GM21390 (cell line): Measurements from ENCODE around the gene FAH.

Source experiments
- ATAC-seq: cut with Tn5 transposase; IDR thresholded peaks from one replicate; pipeline ENCODE4 v1.9.1; 2021; ENCODE audit not compliant: unreplicated experiment

Gene FAH

DNA sequence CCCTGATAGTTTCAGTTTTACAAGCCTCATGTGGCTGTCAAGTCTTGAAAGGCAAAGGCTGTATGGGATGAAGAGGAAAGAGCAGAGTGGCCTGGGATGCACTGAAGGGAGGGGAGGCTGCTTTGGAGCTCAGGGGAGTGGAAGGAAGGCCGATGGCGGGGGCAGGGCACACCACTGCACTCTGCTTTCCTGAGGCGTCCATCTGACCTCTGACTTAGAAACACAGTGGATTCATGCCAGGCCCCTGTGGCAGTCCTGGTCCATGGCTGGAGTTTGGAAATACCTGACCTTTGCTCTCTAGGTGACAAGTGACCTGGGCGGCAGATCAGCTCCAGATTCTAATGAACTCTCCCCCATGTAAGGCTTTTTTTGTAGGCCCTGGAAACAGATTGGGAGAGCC lies 19.0 kb downstream of the FAH start:
- no peak for ATAC-seq

DNA sequence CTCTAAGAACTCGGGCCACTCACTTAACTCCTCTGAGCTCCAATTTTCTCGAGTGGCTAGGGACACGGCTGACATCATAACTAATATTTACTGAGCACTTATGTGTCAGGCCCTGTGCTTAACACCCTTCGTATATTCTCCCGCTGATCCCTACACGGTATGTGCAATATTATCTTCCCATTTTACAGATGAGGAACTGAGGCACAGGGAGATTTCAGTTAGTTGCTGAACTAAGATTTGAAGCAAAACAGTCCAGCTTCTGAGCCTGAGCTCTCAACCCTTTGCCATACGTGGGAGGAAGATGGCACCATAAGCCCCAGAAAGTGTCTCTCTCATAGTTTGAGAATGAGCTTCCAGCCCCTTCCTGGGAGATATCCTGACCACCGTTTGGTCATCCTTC lies 19.6 kb downstream of the FAH start:
- no peak for ATAC-seq

GRCh38 chr15:80173022-80173759 lies 20.4 kb downstream of the FAH start:
- ATAC-seq = peak; percentile 90

DNA sequence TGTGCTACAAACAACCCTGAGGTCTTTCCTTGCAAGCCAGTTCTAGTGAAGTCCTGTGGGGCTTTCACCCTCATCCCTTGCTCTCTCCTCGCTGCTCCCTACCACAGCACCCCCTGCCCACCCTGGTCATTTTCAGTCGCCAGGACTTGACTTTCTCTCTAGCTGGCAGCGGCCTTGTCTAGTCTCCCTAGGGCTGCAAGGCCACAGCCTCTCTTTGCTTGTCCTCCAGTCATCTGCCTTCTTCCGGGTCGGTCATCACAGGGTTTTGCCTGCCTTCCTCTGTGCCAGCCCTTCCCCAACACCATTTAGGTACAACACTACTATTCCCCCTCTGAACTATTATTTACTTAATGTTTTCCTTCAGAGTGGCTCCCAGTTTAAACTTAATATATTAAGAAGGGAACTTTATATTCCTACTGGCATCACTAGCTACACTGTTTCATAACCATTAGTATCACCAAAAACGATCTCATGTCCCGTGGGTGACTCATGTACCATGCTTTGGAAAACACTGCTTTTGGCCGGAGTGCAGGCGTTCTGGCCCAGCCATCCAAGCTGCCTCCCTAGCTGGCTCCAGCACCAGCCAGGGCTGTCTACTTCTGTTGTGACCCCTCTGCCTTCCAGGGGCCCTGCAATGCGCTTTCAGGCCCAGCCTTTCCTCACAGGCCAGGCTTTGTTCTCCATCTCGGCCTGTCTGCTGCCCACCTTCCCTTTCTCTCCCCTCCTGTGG lies 21.4 kb downstream of the FAH start:
- no peak for ATAC-seq

DNA sequence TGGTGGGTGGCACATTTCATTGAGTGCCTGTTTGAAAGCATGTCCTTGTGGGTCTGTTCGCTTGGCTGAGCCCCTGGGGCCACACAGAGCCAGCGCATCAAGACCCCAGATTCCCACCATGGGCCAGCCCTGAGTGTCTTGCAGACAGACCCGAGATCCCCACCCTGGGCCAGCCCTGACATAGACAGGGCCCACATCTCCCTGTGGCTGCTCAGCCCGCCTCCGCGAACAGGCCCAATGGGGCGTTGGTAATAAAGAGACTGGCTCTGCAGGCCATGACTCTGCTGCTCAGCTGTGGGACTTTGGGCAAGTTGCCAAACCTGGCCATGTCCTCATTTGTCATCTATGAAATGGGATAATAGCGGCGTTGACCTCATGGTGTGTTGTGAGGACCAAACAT lies 22.6 kb downstream of the FAH start:
- no peak for ATAC-seq

- ATAC-seq = no peak
Observed at GRCh38 chr15:80176443-80176842, 23.6 kb downstream of the FAH start.

DNA sequence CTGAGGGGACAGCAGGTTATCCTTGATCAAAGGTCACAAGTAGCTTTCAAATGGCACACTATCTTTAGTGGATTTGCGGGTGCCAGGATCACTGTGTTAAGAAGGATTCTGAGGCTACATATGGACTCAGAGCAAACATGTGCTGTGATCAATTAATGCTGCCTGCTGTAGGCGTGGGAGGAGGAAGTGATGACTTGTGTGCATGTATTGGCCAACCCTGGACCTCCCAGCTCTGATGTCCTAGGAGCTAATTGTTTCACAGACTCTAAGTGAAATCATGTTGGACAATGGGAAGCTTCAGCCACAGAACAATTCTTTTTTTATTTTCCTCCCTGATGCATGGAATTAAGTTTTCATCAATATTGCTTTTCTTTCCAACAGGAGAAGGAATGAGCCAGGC lies 24.4 kb downstream of the FAH start:
- no peak for ATAC-seq

- ATAC-seq = no peak
Observed at GRCh38 chr15:80179025-80179759, 26.4 kb downstream of the FAH start.

DNA sequence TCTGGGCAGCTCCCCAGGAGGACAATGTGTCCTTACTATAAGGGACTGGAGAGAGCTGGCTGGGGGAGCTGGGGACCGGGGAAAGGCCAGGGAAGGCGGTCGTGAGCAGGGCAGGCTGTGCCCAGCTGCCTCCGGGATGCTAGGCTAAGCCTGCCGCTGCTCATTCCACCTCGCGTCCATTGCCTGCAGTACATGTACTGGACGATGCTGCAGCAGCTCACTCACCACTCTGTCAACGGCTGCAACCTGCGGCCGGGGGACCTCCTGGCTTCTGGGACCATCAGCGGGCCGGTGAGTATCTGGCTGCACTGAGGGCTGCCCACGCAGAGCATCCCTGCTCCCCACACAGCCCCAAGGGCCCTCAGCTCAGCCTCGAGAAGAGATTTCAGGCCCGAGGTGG lies 27.1 kb downstream of the FAH start:
- ATAC-seq = no peak

GRCh38 chr15:80180468-80180867 lies 27.7 kb downstream of the FAH start:
- no peak for ATAC-seq

GRCh38 chr15:80180986-80181385 lies 28.2 kb downstream of the FAH start:
- no peak for ATAC-seq

DNA sequence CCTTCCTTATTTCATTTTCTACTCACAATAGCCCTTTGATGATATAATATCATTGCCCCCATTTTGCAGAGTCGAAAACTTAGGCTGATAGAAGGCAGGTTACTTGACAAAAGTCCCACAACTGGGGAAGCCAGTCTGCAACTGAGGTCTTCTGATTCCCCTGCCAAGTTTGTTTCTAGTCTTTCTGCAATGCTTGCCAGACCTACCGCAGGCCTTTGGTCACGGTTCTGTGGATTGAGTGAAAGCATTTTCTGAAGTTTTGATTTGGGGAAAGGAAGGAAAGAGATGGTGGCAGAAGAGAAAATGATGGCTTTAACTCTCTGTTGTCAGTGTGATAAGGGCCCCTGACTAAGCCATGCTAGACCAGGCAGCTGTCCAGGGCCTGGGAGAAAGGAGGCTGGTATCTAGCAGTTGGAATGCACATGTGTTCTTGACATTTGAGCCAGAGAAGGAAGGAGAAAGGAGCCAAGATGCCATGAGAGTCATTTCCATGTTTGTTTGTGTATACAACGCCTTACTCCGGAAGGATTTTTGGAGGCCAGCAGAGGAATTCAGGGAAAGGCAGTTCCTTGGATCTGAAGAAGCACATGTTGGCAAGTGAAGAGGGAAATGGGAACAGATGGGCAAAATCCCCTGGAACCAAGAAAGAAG lies 29.9 kb downstream of the FAH start:
- no peak for ATAC-seq

- ATAC-seq = no peak
Observed at GRCh38 chr15:80183306-80183705, 30.5 kb downstream of the FAH start.

DNA sequence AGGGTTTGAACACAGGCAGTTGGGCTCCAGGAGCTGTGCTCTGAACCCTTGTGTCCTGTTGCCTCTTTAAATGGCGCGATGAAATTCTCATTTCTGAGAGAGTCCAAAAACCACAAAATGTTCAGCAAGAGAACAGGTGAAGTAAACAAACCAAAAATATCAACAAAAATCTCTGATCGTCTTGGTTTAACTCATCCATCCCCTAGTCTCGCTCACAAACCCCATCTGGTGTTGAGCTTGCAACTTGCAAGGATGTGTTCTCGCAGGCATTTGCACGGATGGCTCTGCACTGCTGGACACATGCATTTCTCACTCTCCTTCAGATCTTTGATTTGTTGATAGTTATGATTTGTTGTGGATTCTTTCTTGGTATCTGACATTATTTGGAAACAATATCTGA lies 31.1 kb downstream of the FAH start:
- ATAC-seq = no peak

- no peak for ATAC-seq
Observed at GRCh38 chr15:80184554-80184953, 31.8 kb downstream of the FAH start.

DNA sequence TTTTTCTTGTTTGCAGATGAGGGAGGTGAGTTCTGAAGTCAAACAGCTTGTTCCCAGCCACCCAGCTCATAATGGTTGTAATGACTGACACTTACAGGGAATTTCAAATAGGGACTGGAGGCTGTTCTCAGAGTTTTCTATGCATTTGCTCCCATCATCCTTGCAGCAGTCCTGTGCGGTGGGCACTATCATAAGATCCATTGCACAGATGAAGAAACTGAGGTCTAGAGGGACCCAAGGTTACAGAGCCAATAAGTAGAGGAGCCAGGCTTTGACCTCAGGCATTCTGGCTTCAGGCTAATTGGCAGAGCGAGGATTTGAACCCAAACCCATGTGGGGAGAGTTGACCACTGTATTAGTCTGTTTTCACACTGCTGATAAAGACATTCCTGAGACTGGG lies 32.4 kb downstream of the FAH start:
- no peak for ATAC-seq

GRCh38 chr15:80186066-80186465 lies 33.3 kb downstream of the FAH start:
- ATAC-seq = no peak

- ATAC-seq = no peak
Observed at GRCh38 chr15:80186597-80186996, 33.8 kb downstream of the FAH start.

- ATAC-seq = no peak
Observed at GRCh38 chr15:80188251-80188650, 35.5 kb downstream of the FAH start.

DNA sequence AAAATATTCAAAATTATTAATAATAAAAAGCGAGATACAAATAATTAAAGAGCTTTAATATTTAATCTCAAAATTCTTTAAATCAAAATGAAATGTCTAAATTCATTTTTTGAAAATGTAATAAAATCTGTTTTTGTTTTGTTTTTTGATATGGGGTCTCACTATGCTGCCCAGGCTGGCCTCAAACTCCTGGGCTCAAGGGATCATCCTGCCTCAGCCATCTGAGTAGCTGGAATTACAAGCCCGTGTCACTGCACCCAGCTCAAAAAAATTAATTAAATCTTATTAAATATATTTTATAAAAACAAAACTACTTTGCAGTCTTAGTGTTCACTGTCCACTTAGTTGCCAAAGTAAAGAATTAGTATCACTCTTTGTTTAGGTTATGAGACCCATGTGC lies 38.4 kb downstream of the FAH start:
- ATAC-seq = no peak

DNA sequence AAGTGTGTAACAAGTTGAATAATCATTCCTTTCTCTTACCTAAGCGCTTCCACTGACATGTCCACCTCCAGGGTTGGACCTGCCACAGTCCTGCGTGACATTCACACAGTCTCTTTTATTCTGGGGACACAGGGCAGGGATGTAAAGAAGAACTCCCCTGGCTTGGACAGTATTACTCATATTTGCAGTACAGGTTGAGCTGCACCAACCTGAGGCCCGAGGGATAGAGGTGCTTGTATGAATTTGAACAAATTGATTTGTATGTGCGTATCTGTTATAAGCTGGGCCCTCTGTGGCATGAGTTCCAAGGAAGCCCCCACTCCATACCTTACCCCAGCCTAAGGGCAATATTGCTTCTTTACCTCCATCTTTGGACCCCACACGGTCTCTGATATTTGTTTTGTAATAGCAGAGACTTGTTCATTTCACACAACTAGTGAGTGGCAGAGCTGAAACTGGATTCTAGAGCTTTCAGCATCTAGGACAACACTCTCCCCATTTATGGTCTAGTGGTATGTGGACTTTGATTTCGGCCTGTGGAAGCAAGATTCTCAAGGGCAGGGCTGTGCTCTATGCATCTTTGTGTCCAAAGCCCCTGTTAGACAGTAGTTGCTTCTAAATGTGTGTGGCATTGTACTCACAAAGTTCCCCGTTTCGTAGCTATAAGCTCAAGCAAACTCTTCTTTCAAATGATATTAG lies 39.2 kb downstream of the FAH start:
- ATAC-seq = no peak
